ENCODE measurements around the gene HLA-DRB1. TPM values are rescaled to one million over a fixed set of nuclear protein-coding genes. Genes with fewer than 3 reads are reported as not detected.

The HLA-DRB1 gene
- total and polyA plus RNA-seq, 2 donors (not counting 3 experiments of a cell fraction or from before 2014, with no cell fraction given) = not detected

- DNase-seq (ENCODE audit: low read depth, low spot score) = no peak
- POLR2A ChIA-PET = no interaction called here
- no peak overlapping the region for H3K27ac ChIP-seq (ENCODE audit: insufficient read depth, low read depth, low read length)
- no peaks in the 10 kb centered on the region for H3K79me2 ChIP-seq (ENCODE audit: control insufficient read depth, insufficient read depth, low read length)
- H2AFZ ChIP-seq (ENCODE audit: low read depth, low read length) = no peak overlapping the region
- H3K4me2 ChIP-seq (ENCODE audit: insufficient read depth, low read length) = no peak overlapping the region
- no TSS peak for BruUV-seq (replicated peaks)
- no peaks in the 10 kb centered on the region for H3K9me1 ChIP-seq (replicated peaks; ENCODE audit: control insufficient read depth, extremely low read depth, insufficient read depth, low read length)
- no peak for TF ChIP-seq POLR2A (IDR thresholded peaks at IDR 0.05; ENCODE audit: low read depth, low read length)
- no peak overlapping the region for H3K9ac ChIP-seq (replicated peaks; ENCODE audit: extremely low read depth, insufficient read depth, low read length)
- H3K27me3 ChIP-seq (ENCODE audit: control insufficient read depth in 2 of 2, insufficient read depth in 2 of 2, low read length in 2 of 2) = peaks cover 0 to 3% of the 10 kb centered on the region in 2 experiments
- H4K20me1 ChIP-seq (replicated peaks; ENCODE audit: control insufficient read depth, extremely low read depth, insufficient read depth, low read length) = no peaks in the 10 kb centered on the region
- no peaks in the 10 kb centered on the region for H3K9me3 ChIP-seq (replicated peaks; ENCODE audit: control insufficient read depth, insufficient read depth, low read length)
- no peaks in the 10 kb centered on the region for H3K4me1 ChIP-seq (ENCODE audit: control insufficient read depth, extremely low read depth, insufficient read depth, low read length)
- intact Hi-C loops (cut with micrococcal nuclease) (no loop called here), dilution Hi-C loops (cut with MboI; ENCODE audit: extremely low pct_ligation_motif_present, low sequenced_read_pairs) (no loop called here)
- H3K36me3 ChIP-seq (ENCODE audit: control insufficient read depth in 2 of 2, extremely low read depth in 1 of 2, insufficient read depth in 2 of 2, low read length in 2 of 2) = no peaks in the 10 kb centered on the region
- H3K4me3 ChIP-seq (replicated peaks in 1 of 3; ENCODE audit: insufficient read depth in 1 of 3, low read depth in 1 of 3, low read length in 3 of 3) = no peak overlapping the region
- FAIRE-seq = no peak
- CTCF ChIA-PET = no interaction called here
Observed at GRCh38 chr6:32604434-32604877, 14.8 kb upstream of the HLA-DRB1 start.

- Histone ChIP-seq H3K27ac (ENCODE audit: insufficient read depth, low read depth, low read length) (no peak overlapping the region), H2AFZ (ENCODE audit: low read depth, low read length) (no peak overlapping the region), H3K4me1 (ENCODE audit: control insufficient read depth, extremely low read depth, insufficient read depth, low read length) (no peaks in the 10 kb centered on the region), H3K79me2 (ENCODE audit: control insufficient read depth, insufficient read depth, low read length) (no peaks in the 10 kb centered on the region), H3K9me1 (replicated peaks; ENCODE audit: control insufficient read depth, extremely low read depth, insufficient read depth, low read length) (no peaks in the 10 kb centered on the region), H3K9ac (replicated peaks; ENCODE audit: extremely low read depth, insufficient read depth, low read length) (no peak overlapping the region), H3K27me3 (ENCODE audit: control insufficient read depth in 2 of 2, insufficient read depth in 2 of 2, low read length in 2 of 2) (peaks cover 0 to 3% of the 10 kb centered on the region in 2 experiments), H4K20me1 (replicated peaks; ENCODE audit: control insufficient read depth, extremely low read depth, insufficient read depth, low read length) (no peaks in the 10 kb centered on the region), H3K4me3 (replicated peaks in 1 of 3; ENCODE audit: insufficient read depth in 1 of 3, low read depth in 1 of 3, low read length in 3 of 3) (no peak overlapping the region), H3K36me3 (ENCODE audit: control insufficient read depth in 2 of 2, extremely low read depth in 1 of 2, insufficient read depth in 2 of 2, low read length in 2 of 2) (no peaks in the 10 kb centered on the region), H3K4me2 (ENCODE audit: insufficient read depth, low read length) (no peak overlapping the region), H3K9me3 (replicated peaks; ENCODE audit: control insufficient read depth, insufficient read depth, low read length) (no peaks in the 10 kb centered on the region)
- POLR2A ChIA-PET = no interaction called here
- dilution Hi-C loops (cut with MboI; ENCODE audit: extremely low pct_ligation_motif_present, low sequenced_read_pairs) (no loop called here), intact Hi-C loops (cut with micrococcal nuclease) (no loop called here)
- TF ChIP-seq POLR2AphosphoS5 (IDR thresholded peaks at IDR 0.05; ENCODE audit: insufficient read depth, low read depth, low read length) (no peak), GATA2 (IDR thresholded peaks at IDR 0.05; ENCODE audit: insufficient read depth, insufficient read length, low read depth, low read length) (no peak), CTCF (IDR thresholded peaks at IDR 0.05; ENCODE audit: extremely low read depth in 1 of 2, insufficient read depth in 1 of 2, low read depth in 1 of 2, low read length in 2 of 2) (no peak), EZH2 (IDR thresholded peaks at IDR 0.05; ENCODE audit: borderline replicate concordance, low read depth, low read length, severe bottlenecking) (no peak), FOS (IDR thresholded peaks at IDR 0.05; ENCODE audit: borderline replicate concordance, insufficient read depth, low read length) (no peak), MAX (IDR thresholded peaks at IDR 0.05; ENCODE audit: insufficient read depth, insufficient read length) (no peak), JUN (IDR thresholded peaks at IDR 0.05; ENCODE audit: borderline replicate concordance, insufficient read depth, insufficient read length, low read depth) (no peak), MYC (IDR thresholded peaks at IDR 0.05; ENCODE audit: low read depth, low read length) (no peak), POLR2A (IDR thresholded peaks at IDR 0.05; ENCODE audit: low read depth, low read length) (no peak)
- CTCF ChIA-PET = no interaction called here
- FAIRE-seq (no peak), DNase-seq (ENCODE audit: low read depth, low spot score) (no peak)
- BruUV-seq (replicated peaks) = no TSS peak
Observed at GRCh38 chr6:32603888-32604287, 14.2 kb upstream of the HLA-DRB1 start.
